ACC112 (cell line): ENCODE results near the gene ZNF189.

ENCODE experiments used
- H2AFZ ChIP-seq: fragments of 200-600 bp; sonication (generic); one replicate; pipeline ENCODE4 v1.6.0; 2017; ENCODE audit warnings: antibody characterized with exemption, low read length; ENCODE audit not compliant: unreplicated experiment
- H3K27ac ChIP-seq: fragments of 200-600 bp; sonication (generic); 2 replicates; pipeline ENCODE4 v1.5.1; 2014; ENCODE audit warnings: low read depth, mild to moderate bottlenecking, antibody characterized with exemption, low read length, moderate library complexity
- H3K27me3 ChIP-seq: fragments of 200-600 bp; sonication (generic); 2 replicates; pipeline ENCODE4 v1.6.1; 2014; ENCODE audit warnings: mild to moderate bottlenecking, antibody characterized with exemption, low read length, moderate library complexity, mixed read lengths; ENCODE audit not compliant: insufficient read depth
- H3K36me3 ChIP-seq: fragments of 200-600 bp; sonication (generic); 2 replicates; pipeline ENCODE4 v1.6.1; 2016; ENCODE audit warnings: mild to moderate bottlenecking, antibody characterized with exemption, low read length, moderate library complexity, mixed read lengths; ENCODE audit not compliant: insufficient read depth
- H3K4me1 ChIP-seq: fragments of 200-600 bp; sonication (generic); one replicate; pipeline ENCODE4 v1.6.1; 2016; ENCODE audit warnings: low read length, mixed read lengths; ENCODE audit not compliant: insufficient read depth, unreplicated experiment, control insufficient read depth
- H3K4me3 ChIP-seq: fragments of 200-600 bp; sonication (generic); 2 replicates; pipeline ENCODE4 v1.5.1; 2014; ENCODE audit warnings: mild to moderate bottlenecking, low read depth, low read length
- H3K79me2 ChIP-seq: fragments of 200-600 bp; sonication (generic); one replicate; pipeline ENCODE4 v1.6.0; 2016; ENCODE audit warnings: low read length; ENCODE audit not compliant: control insufficient read depth, unreplicated experiment, insufficient read depth

ZNF189 gene

GRCh38 chr9:101437806-101438232 lies 39.2 kb downstream of the ZNF189 start:
- Histone ChIP-seq H3K79me2 (no peaks in the 10 kb centered on the region), H2AFZ (no peak overlapping the region), H3K27me3 (peaks cover 90% of the 10 kb centered on the region), H3K36me3 (no peaks in the 10 kb centered on the region), H3K4me1 (no peaks in the 10 kb centered on the region), H3K27ac (no peak overlapping the region), H3K4me3 (no peak overlapping the region)

- no peaks in the 10 kb centered on the region for H3K4me1 ChIP-seq
- no peaks in the 10 kb centered on the region for H3K79me2 ChIP-seq
- H3K27me3 ChIP-seq: peaks cover 85% of the 10 kb centered on the region
- no peak overlapping the region for H2AFZ ChIP-seq
- H3K27ac ChIP-seq: no peak overlapping the region
- H3K4me3 ChIP-seq: no peak overlapping the region
- H3K36me3 ChIP-seq: no peaks in the 10 kb centered on the region
Observed at GRCh38 chr9:101438523-101438922, 39.9 kb downstream of the ZNF189 start.

- Histone ChIP-seq H3K4me3 (no peak overlapping the region), H3K36me3 (no peaks in the 10 kb centered on the region), H2AFZ (no peak overlapping the region), H3K27ac (no peak overlapping the region), H3K4me1 (no peaks in the 10 kb centered on the region), H3K27me3 (peaks cover 66% of the 10 kb centered on the region), H3K79me2 (no peaks in the 10 kb centered on the region)
Observed at GRCh38 chr9:101440714-101441230, 42.1 kb downstream of the ZNF189 start.

- no peaks in the 10 kb centered on the region for H3K4me1 ChIP-seq
- no peak overlapping the region for H3K4me3 ChIP-seq
- no peaks in the 10 kb centered on the region for H3K79me2 ChIP-seq
- no peak overlapping the region for H3K27ac ChIP-seq
- peaks cover 50% of the 10 kb centered on the region for H3K27me3 ChIP-seq
- H3K36me3 ChIP-seq: no peaks in the 10 kb centered on the region
- no peak overlapping the region for H2AFZ ChIP-seq
Observed at GRCh38 chr9:101442318-101442717, 43.7 kb downstream of the ZNF189 start.

- H3K36me3 ChIP-seq: no peaks in the 10 kb centered on the region
- peaks cover 46% of the 10 kb centered on the region for H3K27me3 ChIP-seq
- H3K27ac ChIP-seq: no peak overlapping the region
- no peaks in the 10 kb centered on the region for H3K4me1 ChIP-seq
- no peak overlapping the region for H3K4me3 ChIP-seq
- no peak overlapping the region for H2AFZ ChIP-seq
- no peaks in the 10 kb centered on the region for H3K79me2 ChIP-seq
Observed at GRCh38 chr9:101442736-101443135, 44.1 kb downstream of the ZNF189 start.

GRCh38 chr9:101443364-101443771 lies 44.7 kb downstream of the ZNF189 start:
- Histone ChIP-seq H3K36me3 (no peaks in the 10 kb centered on the region), H3K4me3 (no peak overlapping the region), H2AFZ (no peak overlapping the region), H3K79me2 (no peaks in the 10 kb centered on the region), H3K4me1 (no peaks in the 10 kb centered on the region), H3K27me3 (peaks cover 40% of the 10 kb centered on the region), H3K27ac (no peak overlapping the region)

GRCh38 chr9:101445353-101446029 lies 46.8 kb downstream of the ZNF189 start:
- Histone ChIP-seq H3K27me3 (peaks cover 19% of the 10 kb centered on the region), H2AFZ (peak overlapping the region; percentile 71), H3K4me3 (peak overlapping the region; percentile 66), H3K4me1 (no peaks in the 10 kb centered on the region), H3K36me3 (no peaks in the 10 kb centered on the region), H3K27ac (peak overlapping the region; percentile 28), H3K79me2 (no peaks in the 10 kb centered on the region)

- no peaks in the 10 kb centered on the region for H3K79me2 ChIP-seq
- no peak overlapping the region for H3K27ac ChIP-seq
- H3K36me3 ChIP-seq: no peaks in the 10 kb centered on the region
- H3K4me1 ChIP-seq: no peaks in the 10 kb centered on the region
- peaks cover 14% of the 10 kb centered on the region for H3K27me3 ChIP-seq
- no peak overlapping the region for H3K4me3 ChIP-seq
- H2AFZ ChIP-seq: no peak overlapping the region
Observed at GRCh38 chr9:101446732-101447131, 48.1 kb downstream of the ZNF189 start.

GRCh38 chr9:101448680-101449070 lies 50.0 kb downstream of the ZNF189 start:
- Histone ChIP-seq H3K4me1 (no peaks in the 10 kb centered on the region), H3K27ac (no peak overlapping the region), H3K79me2 (no peaks in the 10 kb centered on the region), H3K27me3 (peaks cover 5% of the 10 kb centered on the region; the same call in 1 of the 2 replicates), H2AFZ (no peak overlapping the region), H3K36me3 (no peaks in the 10 kb centered on the region), H3K4me3 (peak overlapping the region; percentile 84)

GRCh38 chr9:101449071-101449721 lies 50.5 kb downstream of the ZNF189 start:
- Histone ChIP-seq H3K4me3 (peak overlapping the region; percentile 84), H3K27me3 (peaks cover 5% of the 10 kb centered on the region; the same call in 1 of the 2 replicates), H3K27ac (no peak overlapping the region), H3K36me3 (no peaks in the 10 kb centered on the region), H2AFZ (peak overlapping the region; percentile 90), H3K79me2 (no peaks in the 10 kb centered on the region), H3K4me1 (no peaks in the 10 kb centered on the region)

- Histone ChIP-seq H3K79me2 (no peaks in the 10 kb centered on the region), H2AFZ (no peak overlapping the region), H3K4me1 (peaks cover 4% of the 10 kb centered on the region), H3K4me3 (no peak overlapping the region), H3K27ac (no peak overlapping the region), H3K27me3 (peaks cover 5% of the 10 kb centered on the region; the same call in 1 of the 2 replicates), H3K36me3 (no peaks in the 10 kb centered on the region)
Observed at GRCh38 chr9:101450931-101451330, 52.3 kb downstream of the ZNF189 start.
